A549 (cell line): ENCODE data around the gene PODXL2.

Experiments
- CBX2 ChIP-seq: fragments of 200-600 bp; sonication (generic); IDR thresholded peaks from 2 replicates; pipeline ENCODE4 v1.6.1; 2016; ENCODE audit warnings: low read depth, mild to moderate bottlenecking, borderline replicate concordance
- CHD2 ChIP-seq: fragments of 150-350 bp; IDR thresholded peaks from 2 replicates; pipeline ENCODE4 v1.6.1; 2014; ENCODE audit warnings: low read length; ENCODE audit not compliant: partially characterized antibody
- ELK1 ChIP-seq: fragments of 150-350 bp; IDR thresholded peaks from 2 replicates; pipeline ENCODE4 v1.6.1; 2014; ENCODE audit warnings: low read depth, mild to moderate bottlenecking, low read length
- HEYL ChIP-seq: fragments of 250-450 bp; sonication (Bioruptor Pico); IDR thresholded peaks from 2 replicates; pipeline ENCODE4 v1.8.0; 2021; ENCODE audit warnings: mild to moderate bottlenecking, moderate library complexity
- KDM1A ChIP-seq: fragments of 200-600 bp; sonication (generic); IDR thresholded peaks from 2 replicates; pipeline ENCODE4 v1.6.1; 2016; ENCODE audit warnings: low read depth, mild to moderate bottlenecking
- MAX ChIP-seq: IDR thresholded peaks from 2 replicates; pipeline ENCODE4 v1.6.1; 2012
- POLR2A ChIP-seq: IDR thresholded peaks from 2 replicates; pipeline ENCODE4 v1.6.1; 2012; ENCODE audit warnings: mild to moderate bottlenecking, low read length
- RAD21 ChIP-seq, 2 experiments: fragments of >200 bp in 1 of 2; sonication (Bioruptor Twin) in 1 of 2; formaldehyde crosslinking in 1 of 2; IDR thresholded peaks in 1 of 2; conservative IDR thresholded peaks in 1 of 2; 2 replicates in 1 of 2; 3 replicates in 1 of 2; pipeline ENCODE4 v1.6.1; 2012 to 2018; ENCODE audit warnings: inconsistent platforms in 1 of 2
- RCOR1 ChIP-seq: fragments of 150-350 bp; IDR thresholded peaks from 2 replicates; pipeline ENCODE4 v1.6.1; 2014; ENCODE audit warnings: antibody characterized with exemption, low read length, low read depth
- RFX5 ChIP-seq: fragments of 450-650 bp; IDR thresholded peaks from 2 replicates; pipeline ENCODE4 v1.7.1; 2014; ENCODE audit warnings: antibody characterized with exemption, mild to moderate bottlenecking, moderate library complexity
- USF2 ChIP-seq: fragments of 450-650 bp; IDR thresholded peaks from 2 replicates; pipeline ENCODE4 v1.6.1; 2014; ENCODE audit warnings: antibody characterized with exemption
- TF ChIP-seq, protein P1 (sequence below): fragments of >200 bp; sonication (Bioruptor Twin); formaldehyde crosslinking; IDR thresholded peaks from 3 replicates; pipeline ENCODE4 v1.5.1; 2016
- TF ChIP-seq, protein P2 (sequence below): fragments of 200-600 bp; sonication (generic); IDR thresholded peaks from 2 replicates; pipeline ENCODE4 v1.6.1; 2016; ENCODE audit warnings: antibody characterized with exemption, mild to moderate bottlenecking, moderate library complexity

DNA sequence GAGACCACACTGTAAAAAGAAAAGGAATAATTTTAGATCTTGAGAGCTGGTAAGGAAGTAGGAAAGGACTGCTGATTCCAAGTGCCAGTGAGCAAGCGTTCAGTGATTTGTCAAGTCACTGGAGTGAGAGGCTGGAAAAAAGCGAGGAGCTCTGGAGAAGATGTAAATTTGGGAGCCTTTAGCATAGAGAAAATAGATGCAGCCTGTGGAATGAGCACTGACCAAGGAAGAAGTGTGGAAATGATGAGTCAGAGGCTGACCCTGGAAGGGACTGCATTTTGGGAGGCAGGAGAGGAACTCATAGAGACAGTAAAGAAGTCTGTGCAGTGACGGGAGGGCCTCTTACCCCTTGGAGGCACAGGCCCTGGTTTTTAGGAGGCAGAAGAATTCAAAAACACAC lies 26.7 kb downstream of the PODXL2 start:
- TF ChIP-seq HEYL (CRISPR knock-in tag) (no peak), CHD2 (no peak), ELK1 (no peak), KDM1A (no peak), USF2 (no peak), POLR2A (no peak), MAX (no peak), RAD21 (conservative IDR thresholded peaks at IDR 0.05 in 1 of 2, IDR thresholded peaks at IDR 0.05 in 1 of 2) (no peak), RCOR1 (no peak), CBX2 (no peak), RFX5 (no peak)
- TF ChIP-seq, protein P1, sequence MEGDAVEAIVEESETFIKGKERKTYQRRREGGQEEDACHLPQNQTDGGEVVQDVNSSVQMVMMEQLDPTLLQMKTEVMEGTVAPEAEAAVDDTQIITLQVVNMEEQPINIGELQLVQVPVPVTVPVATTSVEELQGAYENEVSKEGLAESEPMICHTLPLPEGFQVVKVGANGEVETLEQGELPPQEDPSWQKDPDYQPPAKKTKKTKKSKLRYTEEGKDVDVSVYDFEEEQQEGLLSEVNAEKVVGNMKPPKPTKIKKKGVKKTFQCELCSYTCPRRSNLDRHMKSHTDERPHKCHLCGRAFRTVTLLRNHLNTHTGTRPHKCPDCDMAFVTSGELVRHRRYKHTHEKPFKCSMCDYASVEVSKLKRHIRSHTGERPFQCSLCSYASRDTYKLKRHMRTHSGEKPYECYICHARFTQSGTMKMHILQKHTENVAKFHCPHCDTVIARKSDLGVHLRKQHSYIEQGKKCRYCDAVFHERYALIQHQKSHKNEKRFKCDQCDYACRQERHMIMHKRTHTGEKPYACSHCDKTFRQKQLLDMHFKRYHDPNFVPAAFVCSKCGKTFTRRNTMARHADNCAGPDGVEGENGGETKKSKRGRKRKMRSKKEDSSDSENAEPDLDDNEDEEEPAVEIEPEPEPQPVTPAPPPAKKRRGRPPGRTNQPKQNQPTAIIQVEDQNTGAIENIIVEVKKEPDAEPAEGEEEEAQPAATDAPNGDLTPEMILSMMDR, result no peak
- TF ChIP-seq, protein P2, sequence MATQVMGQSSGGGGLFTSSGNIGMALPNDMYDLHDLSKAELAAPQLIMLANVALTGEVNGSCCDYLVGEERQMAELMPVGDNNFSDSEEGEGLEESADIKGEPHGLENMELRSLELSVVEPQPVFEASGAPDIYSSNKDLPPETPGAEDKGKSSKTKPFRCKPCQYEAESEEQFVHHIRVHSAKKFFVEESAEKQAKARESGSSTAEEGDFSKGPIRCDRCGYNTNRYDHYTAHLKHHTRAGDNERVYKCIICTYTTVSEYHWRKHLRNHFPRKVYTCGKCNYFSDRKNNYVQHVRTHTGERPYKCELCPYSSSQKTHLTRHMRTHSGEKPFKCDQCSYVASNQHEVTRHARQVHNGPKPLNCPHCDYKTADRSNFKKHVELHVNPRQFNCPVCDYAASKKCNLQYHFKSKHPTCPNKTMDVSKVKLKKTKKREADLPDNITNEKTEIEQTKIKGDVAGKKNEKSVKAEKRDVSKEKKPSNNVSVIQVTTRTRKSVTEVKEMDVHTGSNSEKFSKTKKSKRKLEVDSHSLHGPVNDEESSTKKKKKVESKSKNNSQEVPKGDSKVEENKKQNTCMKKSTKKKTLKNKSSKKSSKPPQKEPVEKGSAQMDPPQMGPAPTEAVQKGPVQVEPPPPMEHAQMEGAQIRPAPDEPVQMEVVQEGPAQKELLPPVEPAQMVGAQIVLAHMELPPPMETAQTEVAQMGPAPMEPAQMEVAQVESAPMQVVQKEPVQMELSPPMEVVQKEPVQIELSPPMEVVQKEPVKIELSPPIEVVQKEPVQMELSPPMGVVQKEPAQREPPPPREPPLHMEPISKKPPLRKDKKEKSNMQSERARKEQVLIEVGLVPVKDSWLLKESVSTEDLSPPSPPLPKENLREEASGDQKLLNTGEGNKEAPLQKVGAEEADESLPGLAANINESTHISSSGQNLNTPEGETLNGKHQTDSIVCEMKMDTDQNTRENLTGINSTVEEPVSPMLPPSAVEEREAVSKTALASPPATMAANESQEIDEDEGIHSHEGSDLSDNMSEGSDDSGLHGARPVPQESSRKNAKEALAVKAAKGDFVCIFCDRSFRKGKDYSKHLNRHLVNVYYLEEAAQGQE, result no peak
